Measurements from ENCODE around the gene SNF8.
A peak's percentile ranks its signal among the peaks of the same experiment; 100 is the strongest.

DNA sequence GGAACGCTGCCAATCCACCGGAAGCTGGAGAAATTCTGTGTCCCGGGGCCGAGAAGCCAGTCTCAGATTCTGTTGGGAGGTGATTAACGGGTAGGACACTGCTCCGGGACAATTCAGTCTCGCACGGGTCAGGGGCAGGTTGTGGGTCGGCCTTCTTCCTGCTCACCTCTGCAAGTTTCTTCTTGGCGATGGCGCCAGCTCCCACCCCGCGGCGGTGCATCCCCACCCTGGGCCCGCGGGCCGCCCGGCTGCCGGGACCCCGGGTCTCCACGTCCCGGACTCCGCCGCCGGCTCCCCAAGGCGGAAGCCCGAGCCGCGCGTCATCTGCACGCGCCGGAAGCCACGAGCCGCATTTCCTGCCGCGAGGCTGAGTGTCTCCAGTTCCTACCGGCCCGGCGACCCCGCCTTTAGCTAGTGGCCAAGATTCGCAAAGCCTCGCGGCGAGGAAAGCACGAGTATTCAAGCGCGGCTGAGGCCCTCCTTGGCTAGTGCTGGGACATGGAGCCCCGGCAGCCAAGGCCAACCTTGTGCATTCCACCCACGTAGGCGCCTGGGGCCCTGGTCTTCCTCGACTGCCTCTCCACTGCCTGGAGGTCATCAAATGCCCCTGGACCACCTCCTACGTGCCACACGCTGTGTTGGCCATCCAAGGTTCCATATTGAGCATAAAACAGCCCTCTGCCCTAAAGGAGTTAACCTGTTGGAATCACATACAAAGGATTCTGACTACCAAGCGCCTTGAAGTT lies at the start of gene SNF8:
- TF ChIP-seq FOS (IDR thresholded peaks at IDR 0.05; ENCODE audit: low read depth, low read length), result no peak
- TF ChIP-seq, protein P1, sequence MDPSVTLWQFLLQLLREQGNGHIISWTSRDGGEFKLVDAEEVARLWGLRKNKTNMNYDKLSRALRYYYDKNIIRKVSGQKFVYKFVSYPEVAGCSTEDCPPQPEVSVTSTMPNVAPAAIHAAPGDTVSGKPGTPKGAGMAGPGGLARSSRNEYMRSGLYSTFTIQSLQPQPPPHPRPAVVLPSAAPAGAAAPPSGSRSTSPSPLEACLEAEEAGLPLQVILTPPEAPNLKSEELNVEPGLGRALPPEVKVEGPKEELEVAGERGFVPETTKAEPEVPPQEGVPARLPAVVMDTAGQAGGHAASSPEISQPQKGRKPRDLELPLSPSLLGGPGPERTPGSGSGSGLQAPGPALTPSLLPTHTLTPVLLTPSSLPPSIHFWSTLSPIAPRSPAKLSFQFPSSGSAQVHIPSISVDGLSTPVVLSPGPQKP (IDR thresholded peaks at IDR 0.05; ENCODE audit: borderline replicate concordance, low read depth, low read length), result no peak
- TF ChIP-seq, protein P2, sequence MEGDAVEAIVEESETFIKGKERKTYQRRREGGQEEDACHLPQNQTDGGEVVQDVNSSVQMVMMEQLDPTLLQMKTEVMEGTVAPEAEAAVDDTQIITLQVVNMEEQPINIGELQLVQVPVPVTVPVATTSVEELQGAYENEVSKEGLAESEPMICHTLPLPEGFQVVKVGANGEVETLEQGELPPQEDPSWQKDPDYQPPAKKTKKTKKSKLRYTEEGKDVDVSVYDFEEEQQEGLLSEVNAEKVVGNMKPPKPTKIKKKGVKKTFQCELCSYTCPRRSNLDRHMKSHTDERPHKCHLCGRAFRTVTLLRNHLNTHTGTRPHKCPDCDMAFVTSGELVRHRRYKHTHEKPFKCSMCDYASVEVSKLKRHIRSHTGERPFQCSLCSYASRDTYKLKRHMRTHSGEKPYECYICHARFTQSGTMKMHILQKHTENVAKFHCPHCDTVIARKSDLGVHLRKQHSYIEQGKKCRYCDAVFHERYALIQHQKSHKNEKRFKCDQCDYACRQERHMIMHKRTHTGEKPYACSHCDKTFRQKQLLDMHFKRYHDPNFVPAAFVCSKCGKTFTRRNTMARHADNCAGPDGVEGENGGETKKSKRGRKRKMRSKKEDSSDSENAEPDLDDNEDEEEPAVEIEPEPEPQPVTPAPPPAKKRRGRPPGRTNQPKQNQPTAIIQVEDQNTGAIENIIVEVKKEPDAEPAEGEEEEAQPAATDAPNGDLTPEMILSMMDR (conservative IDR thresholded peaks at IDR 0.05; ENCODE audit: low read depth, low read length), result no peak
- no peak for TF ChIP-seq SMC3 (IDR thresholded peaks at IDR 0.05; ENCODE audit: low read depth, low read length)
- TF ChIP-seq POLR2A (IDR thresholded peaks at IDR 0.05; ENCODE audit: low read depth, low read length), result peak; percentile 91
- no peak for TF ChIP-seq RCOR1 (IDR thresholded peaks at IDR 0.05; ENCODE audit: insufficient replicate concordance, low read length)
- TF ChIP-seq CHD1 (IDR thresholded peaks at IDR 0.05; ENCODE audit: low read depth, low read length), result no peak
